ENCODE results near the gene MIEN1.

The MIEN1 gene

DNA sequence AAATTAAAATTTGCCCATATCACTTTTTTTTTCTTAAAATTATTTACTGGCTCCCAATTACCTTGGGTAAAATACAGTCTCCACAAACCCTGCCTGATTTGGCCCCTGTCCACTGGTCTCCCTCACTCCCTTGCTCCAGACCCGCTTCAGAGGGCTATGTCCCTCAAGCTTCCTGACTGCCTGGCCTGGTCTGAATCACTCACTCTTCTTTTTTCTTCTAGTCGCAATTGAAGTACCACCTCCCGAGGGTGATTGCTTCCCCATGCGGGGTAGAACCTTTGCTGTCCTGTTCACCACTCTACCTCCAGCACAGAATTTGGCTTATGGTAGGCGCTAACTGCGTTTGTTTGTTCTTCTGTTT is 41.9 kb downstream of the MIEN1 start:
- peaks cover 35% of the 10 kb centered on the region for H3K4me1 Mint-ChIP-seq
- ATAC-seq (replicated peaks; ENCODE audit: extremely low read depth, poor library complexity, severe bottlenecking) (no peak), DNase-seq (ENCODE audit: low spot score in 2 of 2) (no peak)
- peak overlapping the region; percentile 99 for H3K27ac Mint-ChIP-seq (ENCODE audit: low read depth)
- H3K4me3 Mint-ChIP-seq, result peak overlapping the region; percentile 95
- peaks cover 8% of the 10 kb centered on the region for H3K9me3 Mint-ChIP-seq
- H3K36me3 Mint-ChIP-seq (ENCODE audit: insufficient read depth), result peaks cover 7% of the 10 kb centered on the region
- no peaks in the 10 kb centered on the region for H3K27me3 Mint-ChIP-seq

DNA sequence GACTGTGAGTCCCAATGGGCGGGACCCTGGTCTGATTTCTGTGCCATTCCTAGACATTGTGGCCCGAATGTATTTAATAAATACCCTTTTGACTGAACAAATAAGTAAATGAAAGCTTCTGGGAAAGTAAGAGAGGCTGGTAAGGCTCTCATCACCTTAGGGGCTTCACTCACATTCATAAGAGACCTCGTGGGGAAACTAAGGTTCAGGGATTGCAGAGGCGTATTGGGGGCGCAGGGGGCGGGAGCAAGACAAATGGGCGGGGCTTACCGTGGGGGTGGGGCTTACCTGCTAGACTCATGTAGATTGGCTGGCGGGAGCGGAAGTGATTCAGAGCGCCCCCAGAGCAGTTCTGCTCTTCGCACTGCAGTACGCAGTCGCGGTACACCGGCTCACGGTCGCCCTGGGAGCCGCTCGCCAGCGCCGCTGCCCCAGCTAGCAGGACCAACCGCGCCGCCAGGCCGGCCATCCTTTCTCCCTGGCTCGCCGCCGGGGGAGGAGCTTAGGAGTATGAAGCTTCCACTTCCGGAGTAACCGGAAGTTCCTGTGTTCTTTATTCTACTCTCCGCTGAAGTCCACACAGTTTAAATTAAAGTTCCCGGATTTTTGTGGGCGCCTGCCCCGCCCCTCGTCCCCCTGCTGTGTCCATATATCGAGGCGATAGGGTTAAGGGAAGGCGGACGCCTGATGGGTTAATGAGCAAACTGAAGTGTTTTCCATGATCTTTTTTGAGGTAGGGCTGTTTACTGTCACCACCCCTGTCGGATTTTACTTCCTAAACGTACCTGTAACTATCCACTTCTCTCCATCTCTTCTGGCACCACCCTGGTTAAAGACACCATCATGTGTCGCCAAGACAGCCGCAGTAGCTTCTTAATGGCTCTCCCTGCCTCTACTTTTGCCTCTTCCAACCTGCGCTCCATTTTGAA is 42.5 kb downstream of the MIEN1 start, which contains the start of gene PGAP3:
TSS of gene PGAP3 (minus strand) at position 512 of the 929 bp plus-strand sequence. CDS start at position 469, 43 bp downstream.
- peak within 1 kb of the TSS; percentile 99 for H3K27ac Mint-ChIP-seq (ENCODE audit: low read depth)
- no peaks in the 10 kb centered on the region for H3K27me3 Mint-ChIP-seq
- peaks cover 9% of the 10 kb centered on the region for H3K36me3 Mint-ChIP-seq (ENCODE audit: insufficient read depth)
- DNase-seq (ENCODE audit: low spot score in 2 of 2) (peak; percentile 71 to 72), ATAC-seq (replicated peaks; ENCODE audit: extremely low read depth, poor library complexity, severe bottlenecking) (peak; percentile 91)
- H3K4me3 Mint-ChIP-seq, result peak within 1 kb of the TSS; percentile 95
- H3K4me1 Mint-ChIP-seq, result peaks cover 35% of the 10 kb centered on the region
- H3K9me3 Mint-ChIP-seq, result peaks cover 8% of the 10 kb centered on the region

DNA sequence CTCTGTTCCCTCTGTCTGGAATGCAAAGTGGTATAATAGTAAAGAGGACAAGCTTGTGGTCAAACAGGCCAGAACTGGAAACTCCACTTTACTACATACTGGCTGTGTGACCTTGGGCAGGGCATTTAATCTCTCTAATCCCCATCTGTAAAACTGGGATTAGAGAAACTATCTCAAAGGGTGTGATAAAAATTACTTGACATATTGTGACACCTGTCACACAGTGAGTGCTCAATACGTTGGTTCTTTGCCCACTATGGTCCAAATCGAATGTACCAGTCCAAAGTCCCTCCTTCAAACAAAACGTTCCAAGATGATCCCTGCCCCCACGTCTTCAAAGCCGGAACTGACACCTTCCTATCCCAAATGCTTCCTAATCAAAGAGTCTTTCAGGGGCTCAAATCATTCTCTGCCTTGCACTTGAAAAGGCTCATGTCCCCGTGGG is 43.2 kb downstream of the MIEN1 start:
- peaks cover 11% of the 10 kb centered on the region for H3K36me3 Mint-ChIP-seq (ENCODE audit: insufficient read depth)
- DNase-seq (ENCODE audit: low spot score in 2 of 2) (no peak), ATAC-seq (replicated peaks; ENCODE audit: extremely low read depth, poor library complexity, severe bottlenecking) (no peak)
- peak overlapping the region; percentile 99 for H3K27ac Mint-ChIP-seq (ENCODE audit: low read depth)
- peaks cover 35% of the 10 kb centered on the region for H3K4me1 Mint-ChIP-seq
- H3K27me3 Mint-ChIP-seq, result no peaks in the 10 kb centered on the region
- peak overlapping the region; percentile 95 for H3K4me3 Mint-ChIP-seq
- peaks cover 8% of the 10 kb centered on the region for H3K9me3 Mint-ChIP-seq

DNA sequence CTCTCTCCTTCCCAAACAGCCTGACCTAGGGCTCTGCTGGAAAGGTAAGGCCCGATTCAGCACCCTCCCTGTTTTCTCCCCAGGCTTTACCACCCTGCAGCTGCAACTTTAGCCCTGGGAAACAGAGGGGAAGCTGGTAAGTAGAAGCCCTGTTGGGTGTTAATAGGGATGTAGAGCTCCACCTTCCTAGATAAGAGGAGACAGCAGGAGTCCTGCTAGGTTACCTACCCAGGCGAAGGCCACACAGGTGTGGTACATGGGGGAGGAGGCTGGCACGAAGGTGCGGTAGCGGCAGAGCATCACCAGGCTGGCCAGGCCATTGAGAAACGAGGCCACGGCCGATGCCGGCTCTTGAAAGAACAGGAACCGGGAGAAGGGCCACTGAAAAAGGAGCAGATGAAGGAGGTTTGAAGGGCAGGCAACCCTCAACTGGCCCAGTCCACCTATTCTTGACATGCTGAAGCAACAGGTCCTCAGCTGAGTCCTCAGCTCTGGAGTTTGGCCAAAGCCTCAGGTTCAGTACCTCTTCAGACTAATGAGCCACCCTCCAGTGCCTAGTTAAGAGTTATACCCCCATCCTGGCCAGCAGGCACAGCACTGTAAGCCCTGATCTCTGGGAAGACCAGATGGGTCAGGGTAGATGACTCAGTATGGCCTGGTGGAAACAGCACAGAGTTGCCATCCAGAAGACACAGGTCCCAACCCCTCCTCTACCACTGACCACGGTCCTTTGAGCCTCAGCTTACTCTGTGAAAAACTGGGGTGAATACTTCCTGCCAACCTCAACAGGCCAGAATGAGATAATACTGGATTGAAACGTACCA is 45.8 kb downstream of the MIEN1 start:
- Mint-ChIP-seq H3K4me3 (no peak overlapping the region), H3K36me3 (ENCODE audit: insufficient read depth) (peaks cover 15% of the 10 kb centered on the region), H3K4me1 (peaks cover 53% of the 10 kb centered on the region)

DNA sequence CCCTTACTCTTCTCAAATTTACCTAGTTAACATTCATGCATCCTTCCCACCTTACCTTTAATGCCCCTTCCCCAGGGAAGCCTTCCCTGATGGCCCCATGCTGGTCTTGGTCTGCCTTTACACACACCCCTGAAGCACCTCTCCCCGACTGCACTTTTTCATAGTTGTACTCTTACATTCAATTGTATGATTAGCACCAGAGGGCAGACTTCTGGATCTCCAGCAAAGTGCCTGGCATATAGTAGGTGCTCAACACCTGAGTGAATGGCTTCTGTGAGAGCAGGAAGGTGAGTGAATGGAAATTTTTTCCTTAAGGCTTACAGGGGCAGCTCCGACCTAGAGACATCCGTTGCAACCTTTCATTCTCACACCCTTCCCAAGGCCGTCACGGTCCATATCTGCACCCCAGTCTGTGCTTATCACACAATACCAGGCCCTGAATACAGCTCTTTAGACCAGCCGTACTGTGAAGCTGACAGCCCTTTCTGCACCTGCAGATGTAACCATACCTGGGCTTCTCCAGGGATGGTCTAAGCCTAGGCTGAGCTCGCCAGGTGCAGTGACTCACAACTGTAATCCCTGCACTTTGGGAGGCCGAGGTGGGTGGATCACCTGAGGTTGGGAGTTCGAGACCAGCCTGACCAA is 46.9 kb downstream of the MIEN1 start:
- no peak for DNase-seq (ENCODE audit: low spot score in 2 of 2)
- no peaks in the 10 kb centered on the region for H3K27me3 Mint-ChIP-seq
- peaks cover 3% of the 10 kb centered on the region for H3K9me3 Mint-ChIP-seq
- no peak overlapping the region for H3K27ac Mint-ChIP-seq (ENCODE audit: low read depth)
- peaks cover 56% of the 10 kb centered on the region for H3K4me1 Mint-ChIP-seq
- peaks cover 18% of the 10 kb centered on the region for H3K36me3 Mint-ChIP-seq (ENCODE audit: insufficient read depth)
- no peak overlapping the region for H3K4me3 Mint-ChIP-seq
- ATAC-seq (replicated peaks; ENCODE audit: extremely low read depth, poor library complexity, severe bottlenecking), result no peak

More for the DNA sequence above, 45.8 kb downstream of the MIEN1 start:
- ATAC-seq (replicated peaks; ENCODE audit: extremely low read depth, poor library complexity, severe bottlenecking), result no peak
- no peak for DNase-seq (ENCODE audit: low spot score in 2 of 2)
- Mint-ChIP-seq H3K27me3 (no peaks in the 10 kb centered on the region), H3K9me3 (peaks cover 8% of the 10 kb centered on the region), H3K27ac (ENCODE audit: low read depth) (no peak overlapping the region)

DNA sequence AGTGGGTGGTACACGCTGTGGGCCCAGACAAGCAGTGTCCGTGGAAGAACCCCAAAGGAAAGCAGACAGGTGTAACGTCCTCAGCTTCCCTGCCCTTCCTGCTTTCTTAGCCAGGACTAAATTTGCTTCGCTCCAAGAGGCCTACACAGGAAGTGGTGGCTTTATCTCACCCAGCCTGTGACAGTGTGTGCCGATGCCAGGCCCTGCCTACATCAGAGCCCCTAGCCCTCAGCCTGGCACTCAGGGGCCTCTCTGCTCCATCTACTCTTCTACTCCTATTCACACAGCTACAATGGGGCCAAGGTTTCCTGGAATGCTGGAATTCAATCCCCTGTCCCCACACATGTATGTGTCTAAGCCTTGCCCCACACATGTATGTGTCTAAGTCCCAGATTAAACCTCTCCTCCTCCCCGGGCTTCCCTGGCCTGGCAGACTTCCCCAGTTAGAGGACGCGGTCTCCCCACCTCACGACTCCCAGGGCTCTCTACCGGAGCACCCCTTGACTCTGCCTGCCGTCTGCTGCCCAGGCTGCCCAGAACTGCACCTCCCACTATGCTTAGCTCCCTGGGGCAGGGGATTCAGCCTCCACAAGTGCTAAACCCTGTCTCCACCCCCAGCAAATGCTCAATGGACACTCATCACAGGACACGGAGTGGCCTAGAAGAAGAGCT is 50.7 kb downstream of the MIEN1 start:
- Mint-ChIP-seq H3K4me1 (peaks cover 68% of the 10 kb centered on the region), H3K9me3 (no peaks in the 10 kb centered on the region), H3K27me3 (no peaks in the 10 kb centered on the region), H3K36me3 (ENCODE audit: insufficient read depth) (peaks cover 19% of the 10 kb centered on the region), H3K4me3 (peak overlapping the region; percentile 58), H3K27ac (ENCODE audit: low read depth) (peak overlapping the region; percentile 98)
- ATAC-seq (replicated peaks; ENCODE audit: extremely low read depth, poor library complexity, severe bottlenecking) (peak; percentile 77), DNase-seq (ENCODE audit: low spot score in 2 of 2) (peak in 1 of 2 donors; percentile 27)

Measured in central memory CD8-positive, alpha-beta T cell (primary cell).